Measurements from ENCODE around the gene EXOC4. TPM values are rescaled to one million over a fixed set of nuclear protein-coding genes. Genes with fewer than 3 reads are reported as not detected.

Gene EXOC4
- total RNA-seq, 3 donors from 2014 or later = 88.3 to 136 (median 99.6) TPM

GRCh38 chr7:133458688-133459087 is 205.8 kb downstream of the EXOC4 start:
- intact Hi-C loops (cut with DNase I; ENCODE audit: low total_unique reads) = loop anchor here (5.0 kb wide), 1 partner anchor 944 kb away; no protein-coding TSS in a partner anchor
- DNase-seq (ENCODE audit: low spot score in 2 of 2) = no peak
- Histone ChIP-seq H3K36me3 (no peaks in the 10 kb centered on the region), H3K9me3 (no peaks in the 10 kb centered on the region), H3K4me1 (no peaks in the 10 kb centered on the region), H3K27me3 (no peaks in the 10 kb centered on the region), H3K27ac (no peak overlapping the region), H3K4me3 (no peak overlapping the region)
- no peak for TF ChIP-seq POLR2AphosphoS5 (IDR thresholded peaks at IDR 0.05)
- TF ChIP-seq CTCF (IDR thresholded peaks at IDR 0.05) = no peak

GRCh38 chr7:133461421-133461820 is 208.5 kb downstream of the EXOC4 start:
- H3K36me3 ChIP-seq = no peaks in the 10 kb centered on the region
- H3K4me1 ChIP-seq = no peaks in the 10 kb centered on the region
- no peak for DNase-seq (ENCODE audit: low spot score in 2 of 2)
- TF ChIP-seq CTCF (IDR thresholded peaks at IDR 0.05) (no peak), POLR2A (IDR thresholded peaks at IDR 0.05) (no peak), POLR2AphosphoS5 (IDR thresholded peaks at IDR 0.05) (no peak)
- no peak overlapping the region for H3K27ac ChIP-seq
- intact Hi-C loops (cut with DNase I; ENCODE audit: low total_unique reads) = no loop called here
- H3K4me3 ChIP-seq = no peak overlapping the region
- H3K9me3 ChIP-seq = peaks cover 0 to 4% of the 10 kb centered on the region in 2 donors
- no peaks in the 10 kb centered on the region for H3K27me3 ChIP-seq

GRCh38 chr7:133475655-133476054 is 222.8 kb downstream of the EXOC4 start:
- H3K27ac ChIP-seq = no peak overlapping the region
- DNase-seq (ENCODE audit: low spot score in 2 of 2) = no peak
- TF ChIP-seq POLR2A (IDR thresholded peaks at IDR 0.05) = no peak
- no peak for TF ChIP-seq CTCF (IDR thresholded peaks at IDR 0.05)
- TF ChIP-seq POLR2AphosphoS5 (IDR thresholded peaks at IDR 0.05) = no peak
- intact Hi-C loops (cut with DNase I; ENCODE audit: low total_unique reads) = no loop called here
- H3K4me1 ChIP-seq = no peaks in the 10 kb centered on the region
- H3K9me3 ChIP-seq = no peaks in the 10 kb centered on the region
- no peak overlapping the region for H3K4me3 ChIP-seq
- H3K27me3 ChIP-seq = no peaks in the 10 kb centered on the region
- H3K36me3 ChIP-seq = no peaks in the 10 kb centered on the region

GRCh38 chr7:133477791-133478190 is 224.9 kb downstream of the EXOC4 start:
- Histone ChIP-seq H3K27ac (no peak overlapping the region), H3K4me3 (no peak overlapping the region), H3K9me3 (no peaks in the 10 kb centered on the region), H3K27me3 (no peaks in the 10 kb centered on the region), H3K4me1 (no peaks in the 10 kb centered on the region), H3K36me3 (no peaks in the 10 kb centered on the region)
- DNase-seq (ENCODE audit: low spot score in 2 of 2) = no peak
- intact Hi-C loops (cut with DNase I; ENCODE audit: low total_unique reads) = no loop called here
- TF ChIP-seq POLR2A (IDR thresholded peaks at IDR 0.05) = no peak
- TF ChIP-seq CTCF (IDR thresholded peaks at IDR 0.05) = no peak
- TF ChIP-seq POLR2AphosphoS5 (IDR thresholded peaks at IDR 0.05) = no peak

GRCh38 chr7:133478591-133479135 is 225.8 kb downstream of the EXOC4 start:
- H3K9me3 ChIP-seq = no peaks in the 10 kb centered on the region
- TF ChIP-seq POLR2AphosphoS5 (IDR thresholded peaks at IDR 0.05) (no peak), CTCF (IDR thresholded peaks at IDR 0.05) (no peak), POLR2A (IDR thresholded peaks at IDR 0.05) (no peak)
- H3K36me3 ChIP-seq = no peaks in the 10 kb centered on the region
- no peak for DNase-seq (ENCODE audit: low spot score in 2 of 2)
- intact Hi-C loops (cut with DNase I; ENCODE audit: low total_unique reads) = no loop called here
- H3K4me3 ChIP-seq = no peak overlapping the region
- H3K27ac ChIP-seq = no peak overlapping the region
- H3K27me3 ChIP-seq = no peaks in the 10 kb centered on the region
- no peaks in the 10 kb centered on the region for H3K4me1 ChIP-seq
